GM10847 (cell line): ENCODE measurements around the gene CD2.

ENCODE experiments used
- POLR2A ChIP-seq: IDR thresholded peaks from 2 replicates; pipeline ENCODE4 v1.6.1; 2011; ENCODE audit not compliant: insufficient read length; ENCODE audit errors: extremely low read depth

Gene CD2

DNA sequence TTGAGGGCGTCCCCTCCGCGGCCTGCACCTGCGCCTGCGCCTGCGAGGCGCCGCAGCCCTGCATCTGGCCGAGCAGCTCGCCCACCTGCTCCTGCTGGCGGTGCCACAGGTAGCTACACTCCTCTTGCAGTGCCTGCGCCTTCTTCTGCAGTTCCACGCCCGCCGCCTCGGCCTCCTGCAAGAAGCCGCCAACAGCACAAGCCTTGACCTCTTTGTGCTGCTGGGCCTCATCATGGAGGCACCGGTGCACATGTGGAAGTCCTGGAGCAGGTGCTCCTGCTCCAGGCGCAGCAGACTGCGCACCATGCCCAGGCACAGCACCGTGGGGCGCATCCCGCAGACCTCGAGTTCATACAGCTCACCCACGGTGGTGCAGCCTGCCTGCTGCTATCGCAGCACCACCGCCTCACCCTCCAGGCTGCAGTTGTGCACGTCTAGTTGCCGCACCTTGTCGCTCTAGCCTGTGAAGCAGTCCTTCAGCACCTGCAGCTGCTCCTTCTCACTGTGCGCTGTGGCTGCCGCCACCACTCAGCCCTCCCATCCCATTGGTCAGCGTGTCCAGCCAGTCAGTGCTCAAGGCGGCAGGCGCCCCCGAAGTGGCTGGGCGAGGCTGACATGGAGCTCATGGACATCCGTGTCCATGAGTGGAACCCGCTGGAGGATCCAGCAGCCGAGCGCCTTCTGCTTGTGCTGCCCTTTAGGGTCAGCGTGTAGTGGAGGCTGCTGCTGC is 12.2 kb upstream of the CD2 start:
- no peak for TF ChIP-seq POLR2A

DNA sequence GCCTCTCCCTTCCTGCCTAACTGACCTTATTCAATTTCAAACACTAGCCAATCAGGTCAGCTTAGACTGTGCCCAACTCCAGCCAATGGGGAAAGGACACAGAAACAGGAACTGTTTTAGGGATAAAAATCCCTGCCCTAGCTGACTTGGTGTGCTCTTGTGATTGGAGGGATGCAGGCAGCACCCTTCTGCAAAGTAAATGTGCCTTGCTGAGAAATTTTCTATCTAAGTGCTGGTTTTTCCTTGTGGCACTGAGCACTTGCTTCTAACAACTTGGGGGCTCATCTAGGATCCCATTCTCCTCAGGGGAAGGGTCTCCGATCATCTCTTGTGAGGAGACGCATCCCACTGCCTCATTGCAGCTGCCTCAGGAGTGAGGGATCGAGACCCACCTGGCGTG is 10.7 kb upstream of the CD2 start:
- TF ChIP-seq POLR2A, result no peak

DNA sequence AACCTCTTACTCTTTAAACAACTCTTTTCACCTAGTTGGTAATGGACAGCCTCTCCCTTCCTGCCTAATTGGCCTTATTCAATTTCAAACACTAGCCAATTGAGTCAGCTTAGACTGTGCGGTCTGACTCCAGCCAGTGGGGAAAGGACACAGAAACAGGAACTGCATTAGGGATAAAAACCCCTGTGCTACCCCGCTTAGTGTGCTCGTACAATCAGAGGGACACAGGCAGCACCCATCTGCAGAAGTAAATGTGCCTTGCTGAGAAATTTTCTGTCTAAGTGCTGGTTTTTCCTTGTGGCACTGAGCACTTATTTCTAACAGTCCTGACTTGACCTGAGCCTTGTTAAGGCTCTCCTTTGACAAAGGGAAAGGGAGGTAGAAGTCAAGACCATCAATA is 6.0 kb upstream of the CD2 start:
- no peak for TF ChIP-seq POLR2A

DNA sequence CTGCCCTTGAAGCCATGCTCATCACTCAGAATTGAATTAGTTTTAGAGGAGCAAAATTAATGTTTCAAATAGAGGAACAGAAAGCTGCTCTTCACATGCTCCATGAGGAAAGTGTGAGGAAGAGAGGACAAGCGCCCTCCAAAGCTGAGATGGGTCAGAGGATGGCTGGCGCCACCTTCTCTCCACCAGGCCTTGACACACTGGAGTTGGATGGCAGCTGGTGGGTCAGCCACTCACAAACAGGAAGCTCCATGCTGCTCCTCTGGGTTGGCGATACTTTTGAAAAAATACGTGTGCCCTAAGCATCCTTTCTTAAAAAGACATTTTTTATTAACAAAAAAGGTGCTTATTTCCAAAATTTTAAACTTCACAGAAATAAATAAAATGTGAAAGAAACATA is 3.1 kb upstream of the CD2 start:
- TF ChIP-seq POLR2A, result no peak

DNA sequence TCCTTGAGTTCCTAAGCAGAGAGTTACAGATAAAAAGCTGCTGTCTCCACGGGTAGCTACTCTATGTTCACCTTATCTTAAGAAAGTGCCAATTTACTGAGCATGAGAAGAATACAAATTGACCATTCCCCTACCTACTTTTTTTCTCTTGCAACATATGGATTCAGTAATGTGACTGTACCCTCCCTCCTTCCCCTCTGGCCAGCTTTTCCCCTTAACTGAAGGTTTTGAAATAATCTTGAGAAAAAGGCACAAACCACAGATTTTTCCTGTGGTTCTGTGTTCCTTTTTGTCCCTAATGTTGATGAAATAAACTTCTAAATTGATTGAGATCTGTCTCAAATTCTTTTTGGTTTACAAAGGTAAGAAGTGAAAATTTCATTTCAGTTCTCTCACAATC is 2.6 kb upstream of the CD2 start:
- TF ChIP-seq POLR2A, result no peak

DNA sequence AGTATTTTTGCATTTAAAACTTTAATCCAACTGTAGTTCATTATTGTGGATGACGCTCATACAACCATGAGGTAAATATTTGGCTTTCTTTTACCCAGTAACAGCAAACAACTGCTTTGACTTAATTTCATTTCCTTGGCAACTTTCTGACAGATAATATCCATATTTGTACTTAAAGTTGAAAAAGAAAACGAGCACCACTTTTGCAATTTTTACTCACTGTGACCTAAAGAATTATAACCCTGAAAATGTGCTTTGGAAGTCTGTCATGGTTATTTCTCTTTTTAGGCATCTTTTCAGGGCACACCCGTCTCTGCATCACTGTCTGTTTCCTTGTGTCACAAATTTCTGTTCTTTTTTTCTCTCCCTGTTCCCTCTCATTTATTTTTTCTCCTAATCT is 918 bp upstream of the CD2 start:
- no peak for TF ChIP-seq POLR2A

DNA sequence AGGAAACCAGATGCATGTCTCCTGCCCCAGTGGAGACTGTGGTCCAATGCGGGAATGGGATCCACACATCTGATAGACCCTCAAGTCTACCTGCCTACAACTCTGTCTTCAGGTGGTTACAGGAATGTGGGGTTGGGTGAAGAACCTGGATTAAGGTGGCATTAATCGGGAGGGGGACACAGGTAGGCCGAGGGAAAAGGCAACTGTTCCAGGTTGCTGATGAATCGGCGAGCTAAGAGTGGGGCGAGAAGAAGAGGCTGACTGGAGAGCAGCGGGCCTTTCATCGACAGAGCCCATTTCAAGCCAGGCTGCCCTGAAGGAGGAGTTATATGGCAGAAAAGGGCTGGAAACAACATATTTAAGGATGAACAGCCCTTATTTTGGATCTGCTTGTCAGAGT is 836 bp downstream of the CD2 start:
- no peak for TF ChIP-seq POLR2A

DNA sequence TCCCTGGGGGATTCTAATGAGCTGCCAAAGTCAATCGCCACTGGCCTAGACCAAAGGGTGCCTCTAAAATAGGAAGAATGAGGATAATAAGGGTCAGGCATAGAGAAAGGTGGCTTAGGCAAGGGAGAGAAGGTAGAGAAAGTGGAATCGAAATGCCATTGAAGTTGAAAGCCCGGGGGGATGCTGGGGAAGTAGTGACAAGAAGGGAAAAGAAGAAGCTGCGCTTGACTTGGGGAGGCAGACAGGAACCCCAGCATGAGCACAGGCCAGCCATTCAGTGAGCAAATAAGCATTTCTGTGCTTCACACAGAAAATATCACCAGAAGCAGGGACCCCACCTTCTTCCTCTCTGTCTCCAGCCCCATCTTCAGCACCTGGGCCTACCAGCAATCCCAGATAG is 1.5 kb downstream of the CD2 start:
- TF ChIP-seq POLR2A, result no peak

DNA sequence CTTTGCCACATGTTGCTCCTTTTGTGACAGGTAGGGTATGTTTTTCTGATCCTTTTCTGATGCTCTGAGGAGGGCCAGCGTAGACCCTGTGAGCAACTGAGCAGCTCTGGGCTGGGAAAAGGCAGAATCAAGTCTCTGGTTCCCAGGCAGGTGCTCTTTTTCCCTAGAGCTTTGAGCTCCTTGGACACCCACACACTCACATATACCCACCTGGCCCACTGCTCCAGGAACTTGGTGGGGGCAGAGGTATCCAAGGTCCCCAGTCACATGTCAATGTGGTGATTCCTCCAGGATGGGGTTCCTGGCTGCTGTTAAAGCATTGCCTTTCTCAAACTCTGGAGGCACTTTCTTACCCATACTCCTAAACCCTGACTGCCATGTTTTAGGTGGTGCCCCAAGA is 5.4 kb downstream of the CD2 start:
- TF ChIP-seq POLR2A, result no peak

DNA sequence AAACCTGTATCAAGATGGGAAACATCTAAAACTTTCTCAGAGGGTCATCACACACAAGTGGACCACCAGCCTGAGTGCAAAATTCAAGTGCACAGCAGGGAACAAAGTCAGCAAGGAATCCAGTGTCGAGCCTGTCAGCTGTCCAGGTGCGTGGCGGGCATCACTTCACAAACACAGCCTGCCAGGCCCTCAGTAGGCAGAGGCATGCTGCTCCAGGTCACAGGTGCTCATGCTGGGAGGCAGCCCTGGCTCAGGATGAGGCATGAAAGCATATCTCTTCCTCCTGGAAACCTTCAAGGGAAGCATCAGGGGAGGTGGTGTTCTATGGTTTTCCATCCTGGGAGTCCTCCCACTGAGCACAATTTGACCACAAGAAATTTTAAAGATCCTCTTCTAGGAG is 6.3 kb downstream of the CD2 start:
- TF ChIP-seq POLR2A, result no peak

DNA sequence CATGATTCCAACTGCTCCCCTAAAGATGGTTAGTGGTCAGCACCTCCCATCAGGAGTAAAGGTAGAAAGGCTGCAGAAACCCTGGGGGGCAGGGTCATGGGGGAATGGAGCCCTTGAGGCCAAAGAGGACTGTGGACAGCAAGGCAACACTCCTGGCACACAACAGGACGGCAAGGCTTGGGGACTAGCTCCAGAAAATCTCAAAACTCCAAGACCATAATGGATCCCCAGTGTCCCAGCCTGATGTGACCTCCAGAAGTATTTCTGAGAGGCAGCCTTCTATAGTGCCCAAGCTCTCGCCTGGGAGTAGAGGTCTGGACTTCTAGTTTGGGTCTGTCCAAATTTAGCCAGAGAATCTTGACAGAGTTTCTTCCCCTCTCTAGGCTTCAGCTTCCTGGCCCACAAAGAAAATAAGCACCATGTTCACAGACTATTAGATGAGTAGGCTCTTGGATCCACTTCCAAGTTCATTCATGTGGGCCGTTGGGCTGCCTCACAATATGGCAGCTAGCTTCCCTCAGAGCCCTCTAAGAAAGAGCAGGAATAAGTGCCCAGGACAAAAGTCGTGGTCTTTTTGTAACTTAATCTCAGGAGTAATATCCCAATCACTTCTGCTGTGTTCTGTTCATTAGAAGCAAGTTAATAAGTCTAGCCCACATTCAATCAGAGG is 6.9 kb downstream of the CD2 start:
- TF ChIP-seq POLR2A, result no peak

DNA sequence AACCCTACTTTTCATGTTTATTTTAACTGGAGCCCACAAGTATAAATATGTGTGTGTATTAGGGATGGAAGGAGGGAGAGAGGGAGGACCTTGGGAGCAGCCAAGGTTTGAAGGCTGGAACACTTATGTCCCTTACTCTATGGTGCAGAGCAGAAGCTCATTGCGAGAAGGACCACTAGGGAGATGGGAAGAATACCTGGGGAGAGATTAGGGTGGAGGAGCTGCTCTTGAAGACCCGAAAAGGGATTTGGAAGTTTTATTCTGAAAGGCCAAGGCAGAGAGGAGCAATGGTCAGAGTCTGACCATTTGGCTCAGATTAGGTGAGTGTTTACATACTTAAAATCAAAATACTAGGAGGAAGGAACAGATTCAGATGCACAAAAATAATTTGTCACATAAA is 8.1 kb downstream of the CD2 start:
- no peak for TF ChIP-seq POLR2A

DNA sequence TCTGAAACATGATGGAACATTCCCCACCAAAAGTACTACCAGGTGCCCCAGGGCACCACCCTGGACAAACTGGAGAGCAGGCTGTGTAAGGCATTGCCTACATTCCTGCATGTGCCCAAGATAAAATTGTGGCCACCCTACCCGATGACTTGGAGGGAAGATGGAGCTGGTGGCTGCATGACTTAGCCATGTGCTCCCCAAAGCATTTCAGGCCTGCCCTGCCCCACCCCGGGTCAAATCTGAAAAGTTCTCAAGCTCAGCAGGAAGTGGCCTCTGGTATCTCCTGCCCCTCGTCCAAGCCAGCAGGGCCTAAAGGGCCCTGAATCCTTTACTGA is 8.5 kb downstream of the CD2 start:
- TF ChIP-seq POLR2A, result no peak

DNA sequence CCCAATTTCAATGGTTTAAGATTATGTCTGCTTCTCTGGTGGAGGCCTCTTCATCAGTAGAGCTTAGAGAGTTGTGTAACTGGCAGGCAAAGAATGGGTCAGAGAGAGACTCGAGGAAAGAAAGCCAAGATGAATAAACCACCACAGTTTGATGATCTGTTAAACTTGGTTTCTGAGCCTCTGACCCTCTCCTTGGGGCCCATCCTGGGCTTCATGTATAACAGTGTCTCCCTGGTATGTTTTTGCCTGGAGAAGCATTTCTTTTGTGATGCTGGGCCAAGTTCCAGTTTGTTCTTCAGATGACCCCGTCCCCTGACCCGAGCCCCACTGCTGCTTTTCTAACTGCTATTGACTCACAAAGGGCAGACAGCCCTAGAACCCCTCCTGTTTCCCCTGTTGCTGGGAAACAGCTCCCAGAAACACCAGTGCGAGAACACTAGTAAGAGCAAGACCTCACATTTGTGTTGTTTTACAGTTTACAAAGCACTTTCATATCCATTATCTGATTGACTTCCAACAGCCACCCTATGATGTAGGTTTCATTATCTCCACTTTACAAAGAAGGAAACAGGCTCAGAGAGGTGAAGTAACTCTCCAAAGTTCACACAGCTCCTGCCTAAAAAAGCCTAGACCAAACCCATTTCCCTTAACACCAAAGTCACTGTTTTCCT is 9.0 kb downstream of the CD2 start:
- TF ChIP-seq POLR2A, result no peak

DNA sequence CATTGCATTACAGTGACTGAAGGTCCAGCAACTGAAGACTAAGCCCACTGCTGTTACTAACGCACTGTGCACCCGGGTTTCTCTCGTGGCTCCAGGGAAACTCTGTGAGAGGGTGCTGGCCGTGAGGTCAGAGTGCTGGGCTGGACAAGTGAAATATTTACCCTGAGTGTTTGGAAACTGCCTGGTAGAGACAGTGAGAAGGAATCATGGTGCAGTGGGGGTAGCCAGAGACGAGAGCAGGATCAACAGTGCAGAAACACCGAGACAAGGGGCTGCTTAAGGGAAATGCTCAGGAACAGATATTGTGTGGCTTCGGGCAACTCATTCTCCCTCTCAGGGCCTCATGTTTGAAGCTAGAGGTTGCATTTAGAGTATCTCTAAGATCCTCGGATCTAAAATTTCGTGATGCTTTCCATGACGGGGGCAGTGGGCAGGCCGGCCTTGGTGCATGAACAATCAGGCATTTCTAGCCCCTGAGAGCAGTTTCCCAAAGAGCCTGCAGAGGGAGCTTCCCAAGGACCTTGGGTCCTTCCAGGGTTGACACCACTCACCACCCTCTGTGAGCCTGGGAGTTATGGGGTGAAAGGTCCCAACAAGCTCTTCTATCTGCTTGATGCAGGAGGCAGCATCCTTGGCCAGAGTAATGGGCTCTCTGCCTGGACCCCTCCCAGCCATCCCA is 9.7 kb downstream of the CD2 start:
- no peak for TF ChIP-seq POLR2A

DNA sequence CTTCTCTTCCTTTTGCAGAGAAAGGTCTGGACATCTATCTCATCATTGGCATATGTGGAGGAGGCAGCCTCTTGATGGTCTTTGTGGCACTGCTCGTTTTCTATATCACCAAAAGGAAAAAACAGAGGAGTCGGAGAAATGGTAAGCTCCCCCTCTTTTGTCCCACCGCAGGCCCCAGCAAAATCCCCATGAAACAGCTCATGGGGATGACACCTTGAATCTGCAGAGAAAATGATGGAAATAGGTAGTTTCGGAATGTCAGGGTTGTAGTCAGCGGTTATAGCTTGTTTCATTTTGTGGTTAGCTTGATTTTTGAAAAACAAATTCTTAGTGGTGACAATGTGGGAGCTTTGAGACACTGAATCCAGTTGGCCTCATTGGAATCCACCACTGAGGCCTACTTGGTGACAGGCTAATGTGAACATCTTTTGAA is 10.3 kb downstream of the CD2 start:
- no peak for TF ChIP-seq POLR2A
